ENCODE data around the gene IFFO2.

The IFFO2 gene

GRCh38 chr1:18949686-18950400, 6.6 kb downstream of the IFFO2 start:
- no peak for FAIRE-seq

DNA sequence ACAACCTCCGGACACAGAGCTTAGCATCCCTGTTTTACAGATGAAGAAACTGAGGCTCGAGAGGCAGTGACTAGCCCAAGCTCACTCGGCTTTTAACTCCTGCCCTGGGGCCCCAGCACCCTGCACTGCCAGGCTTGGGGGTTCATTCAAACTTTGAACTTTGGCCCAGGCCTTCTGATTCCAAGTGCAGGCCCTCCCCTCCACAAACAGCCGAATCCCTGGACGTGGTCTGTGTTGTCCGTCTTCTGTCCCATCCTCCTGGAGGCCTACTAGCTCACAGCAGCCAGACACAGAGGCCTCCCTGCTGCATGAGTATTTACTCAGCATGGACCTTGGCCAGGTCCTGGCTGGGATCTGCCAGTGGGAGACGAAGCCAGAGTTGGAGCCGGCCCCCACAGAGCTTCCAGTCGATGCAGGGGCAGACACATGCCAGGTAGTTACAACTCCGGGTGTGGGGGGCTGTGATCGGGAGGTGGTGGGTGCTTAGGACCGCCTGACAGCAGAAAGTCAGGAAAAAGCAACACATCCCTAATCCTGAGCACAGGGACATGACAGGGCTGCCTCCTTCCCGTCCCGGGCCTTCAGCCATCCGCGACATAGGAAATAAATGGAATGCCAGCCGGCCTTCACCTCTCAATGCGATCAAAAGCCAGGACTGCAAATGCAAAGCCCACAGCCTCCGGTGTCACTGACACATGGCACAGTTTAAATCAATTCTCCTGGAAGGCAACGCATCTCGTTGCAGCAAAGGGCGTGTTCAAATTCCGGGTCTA, 7.4 kb downstream of the IFFO2 start:
- FAIRE-seq = no peak

GRCh38 chr1:18948048-18948912, 8.2 kb downstream of the IFFO2 start:
- FAIRE-seq = no peak

GRCh38 chr1:18947570-18947969, 8.9 kb downstream of the IFFO2 start:
- no peak for FAIRE-seq

DNA sequence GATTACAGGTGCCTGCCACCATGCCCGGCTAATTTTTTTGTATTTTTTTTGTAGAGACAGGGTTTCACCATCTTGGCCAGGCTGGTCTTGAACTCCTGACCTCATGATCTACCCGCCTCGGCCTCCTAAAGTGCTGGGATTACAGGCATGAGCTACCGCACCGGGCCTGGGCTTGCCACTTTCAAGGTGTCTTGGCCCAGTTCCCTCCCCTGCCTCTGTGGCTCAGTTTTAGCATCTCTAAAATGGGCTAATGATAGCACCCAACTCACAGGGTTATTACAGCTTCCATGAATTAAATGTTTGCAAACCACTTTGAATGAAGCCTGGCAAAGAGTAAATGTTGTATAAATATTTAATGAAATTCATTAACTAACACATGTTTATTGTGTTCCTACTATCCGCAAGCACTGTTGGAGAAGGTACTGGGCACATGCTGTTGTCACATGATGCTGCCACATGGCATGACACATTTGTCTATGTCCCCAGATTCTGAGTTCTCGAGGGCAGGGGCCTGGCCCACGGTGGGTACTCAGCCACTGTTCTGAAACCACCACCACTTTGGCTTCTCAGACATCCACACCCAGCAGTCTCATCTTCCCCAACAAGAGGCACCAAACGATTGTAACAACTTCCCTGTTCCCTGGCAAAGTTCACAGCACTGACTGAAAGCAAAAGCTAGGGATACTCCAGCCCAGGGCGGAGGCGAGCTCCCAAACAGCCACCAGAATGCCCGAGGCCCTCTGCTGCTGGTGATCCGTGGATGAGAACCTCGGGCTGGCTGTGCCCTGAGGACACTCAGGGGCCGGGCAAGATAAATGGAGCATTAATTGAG, 9.7 kb downstream of the IFFO2 start:
- no peak for FAIRE-seq

DNA sequence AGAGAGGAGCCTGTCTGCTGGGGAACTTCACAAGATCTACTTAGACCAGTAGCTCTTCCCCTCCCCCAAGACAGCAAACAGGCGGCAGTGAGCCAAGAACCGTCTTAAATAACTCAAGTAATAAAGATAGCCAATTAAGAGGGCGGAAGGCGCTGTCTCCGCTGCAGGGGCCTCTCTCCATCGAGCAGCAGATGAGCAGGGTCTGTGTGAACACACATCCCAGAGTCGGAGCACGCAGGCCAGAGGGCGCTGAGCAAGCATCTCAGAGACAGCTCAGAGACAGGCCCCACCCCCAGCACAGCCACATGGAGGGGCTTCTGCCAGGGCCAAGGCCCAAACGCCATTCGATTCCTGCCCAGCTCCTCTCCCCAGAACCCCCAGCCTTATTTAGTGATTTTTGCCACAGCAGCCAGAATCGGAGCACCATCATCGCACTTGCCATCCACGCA, 11.1 kb downstream of the IFFO2 start:
- no peak for FAIRE-seq

DNA sequence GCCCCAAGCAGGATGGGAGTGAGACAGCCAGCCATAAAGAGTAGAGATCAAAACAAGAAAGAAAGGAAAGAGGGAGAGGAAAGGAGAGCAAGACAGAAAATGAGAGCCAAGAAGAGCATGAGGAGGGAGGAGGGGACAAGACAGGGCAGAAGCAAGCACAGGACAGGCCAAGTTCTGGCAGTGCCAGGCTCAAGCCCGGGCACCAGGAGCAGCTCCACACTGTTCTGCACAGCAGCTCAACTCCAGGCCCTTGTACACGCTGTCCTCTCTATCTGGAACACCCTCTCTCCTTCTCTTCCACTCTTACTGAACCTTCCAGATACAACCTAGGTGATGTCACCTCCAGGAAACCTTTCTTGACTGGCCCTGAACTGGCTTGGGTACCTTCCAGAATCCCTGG, 11.7 kb downstream of the IFFO2 start:
- no peak for FAIRE-seq

DNA sequence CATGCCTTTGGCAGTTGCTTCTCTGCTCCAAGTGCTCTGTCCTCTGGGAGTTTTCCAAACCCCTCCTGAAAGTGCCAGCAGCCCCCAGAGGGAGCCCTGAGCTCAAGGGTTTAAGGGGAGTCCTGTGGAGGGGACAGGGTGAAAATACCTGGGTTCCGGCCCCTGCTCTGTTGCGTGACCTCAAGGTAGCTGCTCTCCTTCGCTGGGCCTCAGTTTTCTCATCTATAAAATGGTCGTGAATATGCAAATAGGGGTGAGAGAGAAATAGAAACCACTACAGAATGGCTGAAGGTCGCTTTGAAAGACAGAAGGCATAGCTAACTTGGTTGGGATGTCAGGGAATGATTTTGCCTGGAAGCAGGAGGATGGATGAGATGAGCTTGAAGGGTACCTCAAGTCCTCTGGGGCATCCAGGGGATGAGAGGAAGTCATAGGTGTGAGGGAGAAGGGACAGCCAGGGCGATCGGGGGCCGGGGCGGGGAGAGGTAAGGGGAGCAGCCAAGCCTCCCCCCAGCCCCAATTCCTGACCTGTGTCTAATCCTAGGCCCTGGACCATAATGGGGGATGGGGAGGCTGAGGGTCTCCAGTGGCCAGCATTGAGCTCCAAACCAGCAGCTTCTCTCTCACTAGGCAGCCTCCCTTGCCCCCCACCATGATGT, 12.4 kb downstream of the IFFO2 start:
- FAIRE-seq = no peak

DNA sequence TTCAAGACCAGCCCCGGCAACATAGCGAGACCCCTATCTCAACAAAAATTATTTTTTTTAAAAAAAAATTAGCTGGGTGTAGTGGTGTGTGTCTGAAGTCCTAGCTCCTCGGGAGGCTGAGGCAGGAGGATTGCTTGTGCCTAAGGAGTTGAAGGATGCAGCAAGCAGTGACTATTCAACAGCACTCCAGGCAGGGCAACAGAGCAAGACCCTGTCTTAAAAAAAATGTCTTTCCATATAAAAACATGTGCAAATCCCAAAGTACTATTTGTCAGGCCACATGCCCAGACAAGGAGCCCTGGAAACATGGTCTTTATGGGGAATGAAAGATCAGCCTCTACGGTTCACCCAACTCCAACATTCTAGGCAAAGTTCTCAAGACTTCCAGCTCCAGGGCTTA, 13.3 kb downstream of the IFFO2 start:
- FAIRE-seq = no peak

DNA sequence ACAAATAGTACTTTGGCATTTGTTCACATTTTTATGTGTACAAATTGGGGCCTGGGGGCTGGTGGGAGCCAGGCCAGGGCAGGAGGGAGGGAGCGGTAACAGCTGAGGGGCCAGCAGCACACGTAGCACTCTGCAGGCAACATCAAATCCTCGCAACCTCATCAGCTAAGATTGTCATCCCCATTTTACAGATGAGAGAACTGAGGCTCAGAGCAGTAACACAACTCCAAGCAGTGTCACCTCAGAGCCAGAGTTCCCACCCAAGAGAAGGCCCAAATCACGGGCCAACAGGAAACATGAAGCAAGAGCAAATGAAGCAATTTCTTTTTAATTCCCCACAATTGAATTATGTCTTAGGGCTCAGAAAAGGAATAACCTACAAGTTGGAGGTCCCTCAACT, 14.1 kb downstream of the IFFO2 start:
- no peak for FAIRE-seq

DNA sequence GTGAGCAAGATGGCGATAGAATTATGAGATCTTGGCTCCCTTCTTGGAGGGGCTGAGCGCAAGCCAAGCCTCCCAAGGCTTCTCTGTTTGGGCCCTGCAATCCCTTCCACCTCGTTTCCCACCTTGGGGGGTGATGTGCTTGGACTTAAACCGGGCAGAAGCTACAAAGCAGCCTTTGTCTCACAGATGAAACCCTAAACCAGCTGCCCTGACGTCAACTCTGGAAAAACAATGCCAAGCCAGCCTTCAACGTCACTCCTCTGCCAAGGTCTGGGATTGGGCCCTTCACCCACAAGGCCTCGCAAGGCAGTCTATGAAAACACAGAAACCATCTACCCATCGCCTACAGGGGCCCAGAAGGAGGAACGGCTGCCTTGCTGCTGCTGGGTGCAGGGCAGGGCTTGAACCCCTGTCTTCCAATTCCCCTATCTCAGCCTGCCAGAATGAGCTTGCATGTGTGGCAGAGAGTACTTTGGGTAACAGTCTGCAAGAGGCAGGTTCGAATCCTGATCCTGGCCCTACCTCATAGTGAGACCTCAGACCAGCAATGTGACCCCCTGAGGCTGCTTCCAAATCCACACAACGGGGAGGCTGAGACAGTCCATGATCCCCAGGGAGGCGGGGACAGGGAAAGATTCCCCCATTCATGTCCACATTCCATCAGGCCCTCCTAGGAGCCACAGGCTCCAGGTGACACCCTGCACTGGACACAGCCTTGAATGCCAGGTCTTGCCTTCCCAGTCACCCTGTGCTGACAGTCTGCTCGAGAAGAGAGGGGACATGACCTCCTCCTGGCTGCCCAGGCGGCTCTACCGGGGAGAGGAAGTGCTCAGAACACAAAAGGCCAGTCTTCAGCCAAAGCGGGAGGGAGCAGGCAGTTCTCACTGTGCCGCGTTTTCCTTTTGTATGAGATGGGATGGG, 15.0 kb downstream of the IFFO2 start:
- FAIRE-seq = no peak

DNA sequence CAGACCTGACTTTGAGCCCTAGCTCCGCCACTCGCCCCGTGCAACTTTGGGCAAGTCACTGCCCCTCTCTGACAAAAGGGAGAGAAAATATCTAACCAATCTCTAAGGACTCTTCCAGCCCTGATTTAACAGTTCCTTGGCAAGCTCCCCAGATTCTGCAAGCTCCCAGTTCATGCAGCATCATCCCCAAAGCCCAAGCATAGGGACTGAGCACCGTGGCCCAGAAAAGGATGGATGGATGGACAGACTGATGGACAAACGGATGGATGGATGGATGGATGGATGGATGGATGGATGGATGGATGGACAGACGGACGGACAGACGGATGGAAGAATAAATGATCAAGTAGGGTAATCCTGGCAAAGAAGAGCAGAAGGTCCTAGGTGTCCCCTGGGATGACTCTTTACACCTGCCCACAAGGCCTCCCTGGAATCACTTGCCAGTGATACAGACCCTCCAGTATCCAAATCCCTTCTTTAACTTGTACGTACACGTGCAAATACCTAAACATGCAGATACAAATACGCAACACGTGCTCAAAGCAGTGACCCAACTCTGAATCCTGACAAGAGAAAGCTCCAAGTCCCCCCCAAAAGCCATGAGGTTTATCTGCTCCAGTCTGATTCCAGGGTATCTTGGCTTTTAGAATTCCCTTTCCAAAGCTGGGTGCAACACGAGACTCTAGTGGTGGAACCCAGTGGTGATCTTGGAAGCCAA, 16.0 kb downstream of the IFFO2 start:
- no peak for FAIRE-seq

- no peak for FAIRE-seq
These were observed 16.8 kb downstream of the IFFO2 start for GRCh38 chr1:18939398-18940302.

- FAIRE-seq = no peak
These were observed 17.8 kb downstream of the IFFO2 start for GRCh38 chr1:18938707-18939070.

GRCh38 chr1:18938008-18938706, 18.3 kb downstream of the IFFO2 start:
- FAIRE-seq = no peak

DNA sequence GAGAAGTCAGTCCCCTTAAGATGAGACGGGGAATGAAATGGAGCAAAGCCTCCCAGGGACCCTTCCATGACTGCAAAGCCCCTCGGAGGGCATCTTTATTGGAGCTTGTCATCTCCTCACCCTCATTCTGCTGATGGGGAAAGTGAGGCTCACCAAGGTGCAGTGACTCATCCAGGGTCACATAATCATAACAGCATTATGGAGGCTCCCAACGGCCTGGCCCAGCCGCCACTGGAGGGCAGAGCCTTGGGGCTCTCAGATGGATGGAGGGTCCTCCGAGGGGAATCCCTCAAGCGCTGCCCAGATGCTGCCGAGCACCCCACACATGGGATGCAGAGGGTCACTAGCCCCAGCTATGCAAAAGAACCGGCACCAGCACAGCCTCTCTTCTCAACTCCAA, 18.9 kb downstream of the IFFO2 start:
- no peak for FAIRE-seq

- no peak for FAIRE-seq
These were observed 19.5 kb downstream of the IFFO2 start for GRCh38 chr1:18936814-18937481.

DNA sequence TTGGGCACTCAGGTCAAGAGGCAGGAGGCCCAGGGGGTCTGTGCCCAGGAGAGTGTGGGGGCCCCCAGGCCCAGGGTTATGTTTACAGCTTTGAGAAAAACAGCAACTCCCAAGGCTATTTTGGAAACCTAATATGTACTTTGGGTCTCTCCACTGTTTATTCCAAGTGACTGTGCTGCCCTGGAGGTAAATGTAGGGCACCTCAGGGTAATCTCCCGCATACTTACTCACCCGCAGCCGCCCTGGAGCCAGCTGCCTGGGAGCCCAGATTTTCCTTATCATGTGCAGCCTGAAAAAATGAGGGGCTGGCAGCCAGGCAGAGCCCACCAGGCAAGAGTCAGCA, 20.0 kb downstream of the IFFO2 start:
- FAIRE-seq = no peak
